ENCODE measurements around the gene TCEANC.

GRCh38 chrX:13661735-13662288 is 8.9 kb downstream of the TCEANC start:
- TF ChIP-seq BCL11A (tag by site-specific recombination; IDR thresholded peaks at IDR 0.05; ENCODE audit: low read depth) (no peak), ZNF747 (tag by site-specific recombination; IDR thresholded peaks at IDR 0.05) (no peak), ZNF266 (tag by site-specific recombination; IDR thresholded peaks at IDR 0.05; ENCODE audit: low read depth) (no peak), KLF1 (tag by site-specific recombination; IDR thresholded peaks at IDR 0.05) (no peak), ZNF239 (tag by site-specific recombination; IDR thresholded peaks at IDR 0.05) (no peak), ZNF26 (tag by site-specific recombination; IDR thresholded peaks at IDR 0.05) (no peak), ZNF350 (tag by site-specific recombination; IDR thresholded peaks at IDR 0.05) (no peak), PRDM10 (tag by site-specific recombination; IDR thresholded peaks at IDR 0.05) (no peak), ZNF549 (tag by site-specific recombination; IDR thresholded peaks at IDR 0.05) (no peak), CTCF (tag by site-specific recombination; IDR thresholded peaks at IDR 0.05) (no peak)
- TF ChIP-seq, protein P1, sequence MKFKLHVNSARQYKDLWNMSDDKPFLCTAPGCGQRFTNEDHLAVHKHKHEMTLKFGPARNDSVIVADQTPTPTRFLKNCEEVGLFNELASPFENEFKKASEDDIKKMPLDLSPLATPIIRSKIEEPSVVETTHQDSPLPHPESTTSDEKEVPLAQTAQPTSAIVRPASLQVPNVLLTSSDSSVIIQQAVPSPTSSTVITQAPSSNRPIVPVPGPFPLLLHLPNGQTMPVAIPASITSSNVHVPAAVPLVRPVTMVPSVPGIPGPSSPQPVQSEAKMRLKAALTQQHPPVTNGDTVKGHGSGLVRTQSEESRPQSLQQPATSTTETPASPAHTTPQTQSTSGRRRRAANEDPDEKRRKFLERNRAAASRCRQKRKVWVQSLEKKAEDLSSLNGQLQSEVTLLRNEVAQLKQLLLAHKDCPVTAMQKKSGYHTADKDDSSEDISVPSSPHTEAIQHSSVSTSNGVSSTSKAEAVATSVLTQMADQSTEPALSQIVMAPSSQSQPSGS (tag by site-specific recombination; IDR thresholded peaks at IDR 0.05; ENCODE audit: low read depth): no peak
